Dedifferentiated amniotic fluid mesenchymal stem cell (primary cell): Measurements from ENCODE around the gene YTHDC1.
A peak's percentile ranks its signal among the peaks of the same experiment; 100 is the strongest.
"Not testable (repeated sequence)": the region's sequence is repeated elsewhere in the genome, so short reads cannot be mapped to it uniquely, and the experiment has no call there.

Source experiments
- DNase-seq: peaks from one replicate; pipeline ENCODE4 v3.0.0-alpha.2; 2016; ENCODE audit errors: extremely low spot score

YTHDC1 gene

DNA sequence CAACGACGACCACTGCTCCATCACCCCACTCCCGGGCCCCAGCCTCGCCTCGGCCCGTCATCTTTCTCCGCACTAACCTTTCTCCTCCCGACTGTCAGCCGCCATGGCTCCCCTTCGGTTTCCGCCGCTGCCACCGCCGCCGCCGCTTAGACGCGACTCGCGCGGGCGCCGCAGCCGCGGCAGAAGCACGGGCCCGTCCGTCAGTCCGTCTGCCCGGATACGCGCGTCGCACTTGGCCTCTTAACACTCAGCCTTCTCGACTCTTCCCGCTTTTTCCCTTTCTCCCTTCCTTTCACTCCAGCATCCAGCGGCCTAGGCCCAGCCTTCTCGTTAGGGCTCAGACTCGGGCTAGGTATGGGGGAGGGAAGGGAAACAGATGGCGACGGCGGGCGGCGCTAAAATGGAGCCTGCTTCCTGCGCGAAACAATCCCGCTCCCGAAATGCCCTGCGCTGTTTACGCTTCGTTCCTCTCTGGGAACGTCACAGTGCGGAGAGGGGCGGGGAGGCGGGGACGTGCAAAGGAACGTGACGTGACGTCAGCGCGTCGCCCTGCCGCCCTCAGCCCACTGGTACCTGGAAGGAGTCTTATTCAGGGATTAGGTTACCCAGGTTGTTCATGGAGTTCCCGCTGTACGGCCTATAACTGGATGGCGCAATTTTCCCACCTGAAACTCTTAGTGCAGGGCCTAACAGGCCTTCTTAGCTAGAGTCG lies at the start of gene YTHDC1:
Gene YTHDC1 (minus strand): TSS at position 442 of the 712 bp plus-strand sequence. CDS start 337 bp downstream, at position 105.
- peak; percentile 95 for DNase-seq

DNA sequence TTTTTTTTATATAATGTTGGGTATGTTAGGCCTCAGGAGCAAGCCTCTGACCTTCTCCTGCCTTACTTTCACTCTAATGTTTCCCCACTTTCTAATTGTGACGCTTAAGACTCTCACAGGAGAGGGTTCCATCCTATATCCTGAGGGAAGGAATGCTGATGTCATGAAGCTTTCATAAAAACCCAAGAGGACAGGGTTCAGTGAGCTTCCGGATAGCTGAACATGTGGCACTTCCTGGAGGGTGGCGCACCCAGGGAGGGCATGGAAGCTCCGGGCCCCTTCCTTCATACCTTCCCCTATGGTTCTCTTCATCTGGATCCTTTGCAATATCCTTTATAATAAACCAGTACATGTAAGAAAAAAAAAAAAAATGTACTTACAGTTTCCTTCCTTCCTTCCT lies 49.4 kb upstream of the YTHDC1 start:
- no peak for DNase-seq

DNA sequence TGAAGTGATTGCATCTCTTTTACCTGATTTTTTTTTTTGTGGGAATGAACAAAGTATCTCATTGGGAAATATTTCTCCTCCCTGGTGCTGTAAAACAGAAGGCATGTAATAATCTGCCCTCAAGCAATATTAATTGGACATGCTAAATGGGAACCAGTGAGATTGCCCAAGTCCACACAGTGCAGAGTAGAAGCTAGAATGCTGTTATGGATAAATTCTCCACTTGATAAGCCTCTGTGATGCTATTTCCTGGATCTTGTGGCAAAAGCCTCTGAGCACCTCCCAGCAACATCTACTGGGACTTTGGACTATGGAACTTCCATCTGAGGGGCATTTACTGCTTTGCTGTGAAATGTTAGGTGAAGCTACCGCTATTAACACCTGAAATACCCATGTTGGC lies 46.9 kb upstream of the YTHDC1 start:
- no peak for DNase-seq

DNA sequence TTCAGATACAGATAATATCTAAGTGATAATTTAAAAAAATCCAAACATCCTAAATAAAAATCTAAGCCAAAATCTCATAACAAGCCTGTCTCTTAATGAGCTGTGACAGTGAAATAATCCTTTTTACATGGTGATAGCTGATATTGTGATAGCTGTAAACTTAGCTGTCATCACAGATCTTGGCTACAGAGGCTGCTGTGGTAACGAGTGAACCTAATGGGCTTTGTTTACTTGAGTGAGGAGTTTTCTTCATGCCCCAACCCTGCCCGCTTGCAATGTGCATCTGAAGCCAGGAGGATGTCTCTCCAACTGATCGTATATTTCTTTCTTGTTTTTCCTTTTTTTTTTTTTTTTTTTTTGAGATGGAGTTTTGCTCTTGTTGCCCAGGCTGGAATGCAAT lies 41.5 kb upstream of the YTHDC1 start:
- DNase-seq, result no peak

DNA sequence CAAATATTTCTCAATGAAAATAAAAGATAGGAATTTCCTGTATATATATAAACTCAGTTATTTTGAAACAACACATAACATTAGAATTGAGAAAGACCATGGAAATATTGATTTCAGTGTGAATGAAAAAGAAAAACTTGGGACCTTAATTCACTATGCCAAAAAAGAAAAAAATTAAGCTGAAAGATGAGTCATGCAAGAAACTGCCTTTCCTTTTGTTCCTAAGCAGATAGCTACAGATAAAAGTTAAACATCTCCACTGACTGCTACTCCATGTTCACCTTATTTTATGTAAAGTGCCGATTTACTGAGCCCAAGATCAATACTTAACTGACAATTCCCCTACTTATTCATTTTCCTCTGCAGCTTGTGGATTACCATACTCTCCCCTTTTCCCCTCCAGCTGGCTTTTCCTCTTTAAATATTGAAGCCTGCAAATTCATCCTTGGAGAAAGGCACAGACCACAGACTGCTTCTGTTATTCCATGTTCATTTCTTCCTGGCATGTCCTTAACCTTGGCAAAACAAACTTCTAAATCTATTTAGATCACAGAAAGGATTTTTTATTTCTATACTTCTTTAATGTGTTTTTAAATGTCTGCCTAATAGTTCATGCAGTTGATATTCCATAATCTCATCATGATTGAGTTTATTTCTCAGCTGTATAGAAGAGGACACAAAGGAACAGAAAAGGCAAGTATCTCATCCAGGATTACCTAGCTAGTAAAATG lies 40.5 kb upstream of the YTHDC1 start:
- no peak for DNase-seq

DNA sequence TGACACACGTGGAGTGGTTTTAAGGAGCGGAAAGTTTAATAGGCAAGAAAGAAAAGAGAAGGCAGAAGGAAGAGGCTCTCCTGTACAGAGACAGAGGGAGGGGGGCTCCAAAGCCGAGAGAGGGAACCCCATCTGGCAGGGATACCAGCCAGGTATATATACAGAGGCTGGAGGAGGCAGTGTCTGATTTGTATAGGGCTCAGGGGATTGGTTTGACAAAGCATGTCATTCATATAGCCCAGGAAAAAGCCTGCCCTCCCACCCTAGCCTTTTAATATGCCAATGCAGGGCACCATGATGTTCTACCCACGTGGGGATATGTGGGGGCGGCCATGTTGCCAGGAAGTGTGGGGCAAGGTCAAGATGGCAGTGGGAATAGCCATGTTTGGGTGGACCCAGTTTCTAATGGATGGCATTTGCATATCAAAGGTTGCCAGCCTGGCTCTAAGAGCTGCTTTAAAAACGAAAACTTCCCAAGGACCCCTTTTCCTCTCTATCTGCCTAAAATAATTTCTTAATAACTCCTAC lies 39.6 kb upstream of the YTHDC1 start:
- DNase-seq, result not testable (repeated sequence)

DNA sequence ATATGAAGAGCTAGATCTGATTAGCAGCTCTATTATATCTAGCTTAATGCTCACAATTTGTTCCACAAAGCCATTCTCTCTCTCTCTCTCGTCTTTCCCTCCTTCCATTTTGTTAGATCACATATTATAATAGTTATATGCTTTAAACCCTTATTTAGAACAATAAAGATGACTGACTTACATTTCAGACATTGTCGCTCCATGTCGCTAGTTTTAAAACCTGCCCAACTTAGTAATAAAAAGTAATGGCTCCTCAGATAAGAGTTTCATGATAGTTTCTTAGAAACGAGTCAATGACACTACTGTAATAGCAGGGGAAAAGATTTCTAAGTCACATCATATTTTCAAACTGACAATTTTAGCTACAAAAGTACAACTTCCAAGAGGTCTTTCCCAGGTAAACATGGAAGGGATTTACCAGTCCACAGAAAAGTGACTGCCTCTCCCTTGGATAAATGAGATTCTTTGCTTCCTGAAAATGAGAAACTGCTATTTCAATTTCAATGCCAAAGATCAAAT lies 38.5 kb upstream of the YTHDC1 start:
- DNase-seq, result no peak

DNA sequence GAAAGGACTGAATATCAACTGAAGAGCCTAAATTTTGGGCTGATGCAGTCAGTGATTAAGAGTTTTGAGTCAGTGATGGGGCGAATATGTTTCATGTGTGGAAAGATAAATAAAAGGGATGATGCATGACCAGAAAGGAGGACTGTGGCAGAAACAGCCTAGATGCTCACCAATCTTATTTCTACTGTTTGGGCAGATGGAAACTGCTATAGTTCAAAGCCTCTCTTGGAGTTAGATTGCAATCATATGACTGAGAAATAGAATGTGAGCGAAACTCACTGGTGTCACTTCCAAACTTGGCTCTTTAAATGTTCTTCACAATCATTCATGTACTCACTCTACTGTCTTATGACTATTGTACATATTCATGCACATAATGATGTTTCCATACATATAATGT lies 35.4 kb upstream of the YTHDC1 start:
- no peak for DNase-seq

DNA sequence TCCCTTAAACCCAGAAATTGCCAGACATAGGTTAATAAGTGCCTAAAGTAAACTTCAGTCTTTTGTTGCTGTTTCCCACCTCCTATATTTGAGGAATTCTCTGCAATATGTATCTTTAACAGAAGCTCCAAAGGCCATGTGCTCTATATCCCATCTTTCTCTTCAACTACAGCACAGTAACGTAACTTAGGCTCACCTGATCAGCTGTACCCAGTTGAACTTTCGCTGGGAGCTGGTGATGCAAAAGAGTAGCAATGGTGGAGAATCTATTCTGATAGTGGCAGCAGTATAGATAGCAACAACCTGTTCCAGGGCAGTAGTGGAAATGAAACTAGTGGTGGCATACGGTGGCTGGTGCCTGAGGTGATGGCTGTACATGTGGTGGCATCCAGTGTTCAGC lies 33.2 kb upstream of the YTHDC1 start:
- no peak for DNase-seq

DNA sequence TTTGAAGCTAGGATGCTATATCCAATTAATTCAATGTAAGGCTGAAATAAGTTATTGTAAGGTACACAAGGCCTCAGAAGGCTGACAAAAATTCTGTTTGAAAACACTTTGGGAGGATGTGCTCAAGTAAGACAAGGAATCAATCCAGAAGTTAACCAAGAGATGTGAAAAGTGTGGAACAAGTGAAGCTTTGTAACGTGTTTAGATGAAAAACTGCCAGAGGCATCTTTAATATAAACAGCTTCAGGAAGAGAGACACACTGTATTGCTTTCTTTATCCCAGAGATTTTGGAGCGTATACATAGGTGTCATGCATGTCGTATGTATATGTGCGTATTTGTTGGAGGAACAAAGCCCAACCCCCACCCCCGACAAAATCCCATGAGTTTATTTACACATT lies 28.3 kb upstream of the YTHDC1 start:
- no peak for DNase-seq

DNA sequence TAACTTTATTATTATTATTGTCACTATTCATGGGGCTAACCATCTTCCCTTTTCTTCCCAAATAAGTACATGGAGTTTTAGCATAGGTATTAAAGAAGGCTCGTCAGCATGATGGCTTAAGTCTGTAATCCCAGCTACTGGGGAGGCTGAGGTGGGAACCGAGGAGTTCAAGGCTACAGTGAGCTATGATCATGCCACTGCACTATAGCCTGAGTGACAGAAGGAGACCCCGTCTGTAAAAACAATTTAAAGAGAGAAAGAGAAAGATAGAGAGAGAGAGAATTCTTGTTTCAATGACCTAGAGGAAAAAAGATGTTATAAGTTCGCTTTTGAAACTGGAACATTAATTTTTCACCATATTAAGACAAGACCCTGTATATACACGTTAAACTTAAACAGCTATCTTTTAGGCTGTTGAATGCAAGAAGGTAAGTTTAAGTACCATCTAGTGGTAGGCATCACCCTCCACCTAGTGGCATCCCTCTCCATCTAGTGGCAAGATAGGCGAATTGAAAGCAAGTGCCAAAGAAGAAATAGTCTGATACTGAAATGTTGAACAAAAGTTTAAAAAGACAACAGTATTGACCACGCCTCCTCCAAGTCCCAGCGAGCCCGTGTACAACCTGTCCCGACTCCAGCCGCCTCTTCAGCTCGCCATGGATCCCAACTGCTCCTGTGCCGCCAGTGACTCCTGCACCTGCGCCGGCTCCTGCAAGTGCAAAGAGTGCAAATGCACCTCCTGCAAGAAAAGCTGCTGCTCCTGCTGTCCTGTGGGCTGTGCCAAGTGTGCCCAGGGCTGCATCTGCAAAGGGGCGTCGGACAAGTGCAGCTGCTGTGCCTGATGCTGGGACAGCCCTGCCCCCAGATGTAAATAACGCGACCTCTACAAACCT lies 26.0 kb upstream of the YTHDC1 start:
- peak; percentile 66 for DNase-seq

DNA sequence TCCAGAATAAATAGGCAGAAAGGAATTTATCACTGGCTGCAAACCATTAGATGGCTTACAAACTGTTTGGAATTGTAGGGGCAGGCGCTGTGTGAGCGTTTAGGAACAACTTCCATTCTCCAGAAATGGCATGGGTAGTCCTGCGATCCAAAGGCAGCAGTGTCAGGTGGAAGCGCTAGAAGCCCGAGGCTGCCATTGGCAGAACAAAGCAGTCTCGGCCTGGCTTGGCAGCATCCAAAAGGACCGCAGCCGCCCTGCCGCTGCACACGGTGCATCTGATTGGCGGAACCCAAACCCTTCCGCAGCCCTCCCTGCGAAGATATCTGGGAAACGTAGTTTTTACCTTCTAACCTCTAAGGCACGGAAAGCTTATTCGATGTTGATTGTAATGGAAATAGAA lies 23.6 kb upstream of the YTHDC1 start:
- DNase-seq, result peak; percentile 33

DNA sequence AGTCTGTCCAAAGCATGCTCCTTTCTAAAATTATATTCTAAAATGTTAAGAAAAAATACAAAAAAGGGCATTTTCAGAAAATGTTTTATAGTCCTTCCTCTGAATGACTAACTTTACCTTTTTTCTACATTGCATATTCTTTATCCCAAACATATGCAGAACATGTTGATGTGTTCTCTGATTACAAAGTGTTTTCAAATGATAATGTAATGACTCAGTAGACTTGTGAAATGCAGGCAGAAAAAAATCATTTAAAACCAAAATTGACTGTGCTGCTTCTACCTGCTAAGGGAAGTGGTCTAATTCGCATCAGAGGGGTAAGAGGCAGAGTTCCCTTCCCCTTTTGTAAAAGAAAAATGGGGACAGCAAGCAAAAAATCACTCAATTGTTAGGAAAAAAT lies 22.7 kb upstream of the YTHDC1 start:
- DNase-seq, result no peak

DNA sequence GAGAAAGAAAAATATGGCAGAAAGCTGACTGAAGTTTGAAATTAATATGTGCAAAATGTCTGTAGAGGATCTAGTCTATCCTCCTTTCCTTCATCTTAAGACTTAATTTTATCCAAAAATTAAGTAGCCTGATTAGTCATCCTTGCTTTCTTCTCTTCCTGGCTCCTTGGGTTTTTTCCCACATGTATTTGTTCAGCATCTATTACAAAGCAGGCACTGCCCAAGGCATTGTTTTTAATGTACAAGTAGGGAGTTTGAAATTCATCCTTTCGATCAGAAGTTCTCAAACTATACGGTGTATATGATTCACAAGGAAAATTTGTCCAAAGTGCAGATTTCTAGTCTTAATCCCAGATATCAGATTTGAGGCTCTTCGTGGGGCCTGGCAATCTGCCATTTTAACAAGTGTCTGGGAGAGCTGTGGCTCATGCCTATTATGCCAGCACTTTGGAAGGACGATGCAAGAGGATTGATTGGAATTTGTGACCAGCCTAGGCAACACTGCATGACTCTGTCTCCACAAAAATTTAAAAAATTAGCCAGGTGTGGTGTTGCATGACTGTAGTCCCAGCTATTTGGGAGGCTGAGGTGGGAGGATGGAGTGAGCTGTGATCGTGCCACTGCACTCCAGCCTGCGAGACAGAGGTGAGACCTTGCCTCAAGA lies 19.4 kb upstream of the YTHDC1 start:
- no peak for DNase-seq

DNA sequence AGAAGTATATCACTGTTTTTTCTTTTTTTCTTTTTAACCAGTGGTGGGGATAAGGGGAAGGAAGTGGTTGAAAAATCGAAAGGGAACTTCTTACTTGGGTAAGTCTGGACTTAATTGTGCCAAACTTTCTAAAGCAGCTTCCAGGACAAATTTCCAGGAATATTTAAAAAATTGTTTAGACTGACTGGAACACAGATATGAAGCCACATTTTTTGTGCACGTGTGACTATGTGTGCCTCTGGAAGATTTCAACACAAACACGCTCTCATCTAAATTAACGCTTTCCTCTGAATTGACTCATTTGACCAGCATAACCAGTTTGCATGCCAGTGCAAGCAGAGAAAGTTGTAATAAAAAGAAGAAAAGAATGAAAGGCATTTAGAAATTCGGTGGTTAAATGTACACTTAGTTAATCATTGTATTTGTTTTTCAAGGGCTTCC lies 18.8 kb upstream of the YTHDC1 start:
- DNase-seq, result peak; percentile 39

DNA sequence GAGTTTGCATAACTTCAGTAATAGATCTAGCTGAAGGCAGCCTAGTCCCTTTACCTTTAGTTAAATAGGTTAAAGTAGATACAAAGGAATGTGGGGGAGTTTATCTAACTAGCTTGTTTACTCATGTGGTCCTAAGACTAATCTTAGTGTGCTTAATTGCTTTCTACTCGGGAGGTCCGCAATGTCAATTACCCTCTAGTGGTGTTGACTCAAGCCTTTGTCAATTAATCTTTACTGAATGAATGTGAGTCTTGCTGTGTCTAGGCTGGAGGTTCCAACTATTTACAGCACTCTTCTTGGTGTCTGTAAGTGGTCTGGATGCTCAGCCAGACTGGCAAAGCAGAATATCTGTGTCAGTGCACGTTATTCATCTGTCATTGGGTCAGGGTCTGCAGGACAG lies 17.9 kb upstream of the YTHDC1 start:
- no peak for DNase-seq

DNA sequence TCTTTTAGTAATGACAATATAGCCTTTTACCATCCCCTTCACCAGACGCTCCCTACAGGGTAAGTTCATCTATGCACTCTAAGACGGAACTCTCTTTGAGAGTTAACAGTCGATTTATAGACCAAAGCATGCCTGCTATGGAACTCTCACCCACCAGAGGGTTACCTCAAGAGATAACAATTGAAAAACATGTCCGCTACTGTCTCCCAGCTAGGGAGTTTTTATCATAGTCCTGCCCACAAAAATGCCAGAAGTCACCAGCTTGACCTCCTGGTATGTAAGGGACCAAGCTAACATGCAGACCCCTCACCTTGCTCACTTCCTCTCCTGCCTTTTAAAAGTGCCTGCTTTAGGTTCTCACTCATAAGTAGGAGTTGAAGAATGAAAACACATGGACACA lies 16.7 kb upstream of the YTHDC1 start:
- no peak for DNase-seq

DNA sequence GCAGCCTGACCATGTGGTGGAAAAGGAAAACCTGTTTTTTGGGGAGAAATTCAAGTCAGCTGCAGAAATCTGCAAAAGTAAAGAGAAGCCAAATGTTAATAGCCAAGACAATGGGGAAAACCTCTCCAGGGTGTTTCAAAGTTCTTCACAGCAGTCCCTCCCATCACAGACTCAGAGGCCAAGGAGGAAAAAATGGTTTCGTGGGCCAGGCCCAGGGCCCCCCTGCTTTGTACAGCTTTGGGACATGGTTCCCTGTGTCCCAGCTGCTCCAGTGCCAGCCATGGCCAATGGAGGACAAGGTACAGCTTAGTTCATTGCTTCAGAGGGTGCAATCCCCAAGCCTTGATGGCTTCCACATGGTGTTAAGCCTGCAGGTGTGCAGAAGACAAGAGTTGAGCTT lies 15.2 kb upstream of the YTHDC1 start:
- no peak for DNase-seq

DNA sequence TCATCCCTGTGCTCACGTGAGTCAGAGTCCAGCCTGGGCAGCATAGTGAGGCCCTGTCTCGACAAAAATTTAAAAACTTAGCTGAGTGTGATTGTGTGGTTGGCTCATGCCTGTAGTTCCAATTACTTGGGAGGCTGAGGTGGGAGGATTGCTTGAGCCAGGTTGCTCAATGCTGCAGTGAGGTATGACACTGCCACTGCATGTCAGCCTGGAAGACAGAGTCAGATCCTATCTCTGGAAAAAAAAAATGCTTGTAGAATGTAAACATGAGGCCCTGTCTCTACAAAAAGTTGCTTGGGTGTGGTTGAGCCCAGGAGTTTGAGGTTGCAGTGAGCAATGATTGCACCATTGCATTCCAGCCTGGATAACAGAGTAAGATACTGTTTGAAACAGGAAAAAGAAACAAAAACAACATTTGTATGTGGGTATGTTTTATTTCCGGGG lies 11.3 kb upstream of the YTHDC1 start:
- DNase-seq, result peak; percentile 37

DNA sequence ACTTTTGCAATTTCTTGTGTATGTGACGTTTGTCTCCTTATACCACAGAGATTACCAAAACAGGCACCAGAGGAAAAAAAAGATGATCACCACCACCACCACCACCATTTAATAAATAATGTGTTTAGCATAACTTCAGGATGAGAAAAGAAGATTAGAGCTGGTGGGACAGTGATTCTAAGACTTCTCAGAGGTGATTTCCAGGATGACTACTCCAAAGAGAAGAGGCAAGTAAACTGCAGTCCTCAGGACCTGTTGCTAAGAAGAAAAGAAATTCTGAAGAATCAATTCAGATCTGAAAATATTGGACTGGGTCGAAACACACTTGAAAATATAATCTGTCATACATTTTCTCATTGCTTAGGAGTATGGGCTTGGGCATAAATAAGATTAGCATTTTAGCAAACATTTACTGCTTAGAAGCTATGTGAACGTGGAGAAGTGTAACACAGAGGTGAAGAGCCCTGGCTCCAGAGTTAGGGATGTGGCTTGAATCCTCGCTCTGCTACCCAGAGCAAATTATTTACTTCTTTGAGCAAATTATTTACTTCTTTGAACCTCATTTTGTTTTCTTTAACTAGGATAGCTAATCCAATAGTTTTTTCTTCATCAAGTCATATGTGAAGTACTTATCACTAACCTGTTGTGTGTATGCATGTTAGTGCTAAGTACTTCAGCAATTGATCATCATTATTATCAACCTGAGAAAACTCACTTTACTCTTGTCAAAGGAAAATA lies 10.5 kb upstream of the YTHDC1 start:
- no peak for DNase-seq

DNA sequence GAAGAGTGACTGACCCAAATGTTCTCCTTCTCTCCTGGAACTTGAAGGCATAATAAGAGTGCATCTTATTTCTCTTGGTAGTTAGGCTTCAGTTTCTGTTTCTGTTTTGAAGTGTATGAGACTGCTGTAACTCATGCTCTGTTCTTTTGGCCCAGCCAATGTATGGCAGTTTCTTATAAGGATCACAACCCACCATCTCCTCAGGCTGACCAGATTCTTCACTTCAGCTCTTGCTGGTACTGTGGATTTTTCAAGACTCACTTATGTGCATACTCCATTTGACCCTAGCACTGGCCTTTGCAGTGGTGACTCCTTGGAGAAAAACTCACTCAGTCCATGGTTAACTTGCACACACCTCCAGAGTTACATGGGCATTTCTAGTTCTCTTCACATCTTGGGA lies 9.6 kb upstream of the YTHDC1 start:
- DNase-seq, result no peak
